Measurements from ENCODE around the gene MAML3.

MAML3 gene

DNA sequence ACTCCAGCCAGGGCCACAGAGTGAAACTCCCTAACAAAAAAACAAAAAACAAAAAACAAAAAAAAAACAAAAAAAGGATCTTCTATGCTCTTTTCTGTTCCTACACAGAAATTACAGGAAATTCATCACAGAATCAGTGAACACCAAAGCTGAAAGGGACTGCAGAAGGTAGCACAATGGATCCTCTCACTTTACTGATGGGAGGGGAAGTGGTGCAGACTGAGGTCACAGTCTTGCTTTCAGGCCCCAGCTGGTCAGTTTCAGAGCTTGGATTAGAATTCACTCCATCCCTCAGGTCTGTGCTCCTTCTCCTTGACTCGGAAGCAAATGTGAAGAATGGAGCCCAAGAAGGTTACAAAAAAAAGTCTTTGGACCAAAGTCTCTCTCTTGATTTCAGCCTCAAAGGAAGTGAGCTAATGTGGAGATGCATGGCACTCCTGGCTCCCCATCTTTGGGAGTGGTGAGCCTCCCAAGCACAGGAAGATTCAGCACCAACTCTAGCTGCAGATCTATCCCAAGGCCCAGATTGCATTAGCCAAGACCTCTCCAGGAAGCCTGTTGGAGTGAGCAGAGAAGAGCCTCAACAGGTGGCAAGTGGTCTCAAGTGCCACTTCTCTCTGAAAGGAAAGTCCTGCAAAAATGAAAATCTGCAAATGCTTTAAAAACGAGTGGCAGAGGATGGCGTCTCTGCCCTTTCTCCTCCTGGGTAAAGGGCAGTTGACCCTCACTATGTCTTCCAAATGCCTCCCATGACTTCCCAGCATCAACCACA lies 176.0 kb downstream of the MAML3 start:
- no peak for DNase-seq
- peaks cover 0 to 4% of the 10 kb centered on the region in 2 donors for H3K36me3 Mint-ChIP-seq
- H3K27me3 Mint-ChIP-seq = no peaks in the 10 kb centered on the region
- H3K27ac Mint-ChIP-seq = peak overlapping the region; percentile 72
- peaks cover 34 to 51% of the 10 kb centered on the region in 2 donors for H3K4me1 Mint-ChIP-seq
- peak overlapping the region in 1 of 2 donors; percentile 55 for H3K4me3 Mint-ChIP-seq
- peak in 1 of 2 donors; percentile 29 for ATAC-seq (replicated peaks)
- H3K9me3 Mint-ChIP-seq = no peaks in the 10 kb centered on the region

- DNase-seq (no peak), ATAC-seq (replicated peaks) (no peak)
- H3K9me3 Mint-ChIP-seq = no peaks in the 10 kb centered on the region
- peaks cover 0 to 4% of the 10 kb centered on the region in 2 donors for H3K36me3 Mint-ChIP-seq
- no peaks in the 10 kb centered on the region for H3K27me3 Mint-ChIP-seq
- H3K4me1 Mint-ChIP-seq = peaks cover 36 to 56% of the 10 kb centered on the region in 2 donors
- H3K27ac Mint-ChIP-seq = peak overlapping the region; percentile 65
- H3K4me3 Mint-ChIP-seq = peak overlapping the region in 1 of 2 donors; percentile 33
Measured at GRCh38 chr4:139975830-139976272, 178.1 kb downstream of the MAML3 start.

DNA sequence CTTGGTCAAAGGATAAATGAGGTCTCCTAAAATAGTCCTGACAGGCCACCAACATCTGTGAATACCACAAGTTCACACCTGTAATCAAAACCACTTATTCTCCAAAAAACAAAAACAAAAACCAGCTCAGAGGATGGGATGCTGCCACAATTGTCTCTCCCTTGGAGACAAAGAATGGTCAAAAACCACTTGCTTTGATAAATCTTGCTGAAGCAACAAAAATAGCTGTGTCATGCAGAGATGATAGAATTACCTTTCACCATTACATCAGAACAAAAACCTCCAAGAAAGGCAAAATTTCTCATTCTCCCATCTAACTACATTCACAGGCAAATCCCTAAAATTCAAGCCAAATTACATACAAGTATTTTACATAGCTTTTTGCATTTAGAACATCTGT lies 180.4 kb downstream of the MAML3 start:
- Mint-ChIP-seq H3K4me1 (peaks cover 24 to 38% of the 10 kb centered on the region in 2 donors), H3K36me3 (peaks cover 0 to 2% of the 10 kb centered on the region in 2 donors), H3K27ac (no peak overlapping the region), H3K9me3 (no peaks in the 10 kb centered on the region), H3K27me3 (no peaks in the 10 kb centered on the region), H3K4me3 (no peak overlapping the region)
- DNase-seq (no peak), ATAC-seq (replicated peaks) (no peak)

GRCh38 chr4:139973015-139973414 lies 181.0 kb downstream of the MAML3 start:
- Mint-ChIP-seq H3K4me3 (no peak overlapping the region), H3K9me3 (no peaks in the 10 kb centered on the region), H3K36me3 (no peaks in the 10 kb centered on the region), H3K27me3 (no peaks in the 10 kb centered on the region), H3K27ac (no peak overlapping the region), H3K4me1 (peaks cover 18 to 32% of the 10 kb centered on the region in 2 donors)
- DNase-seq (no peak), ATAC-seq (replicated peaks) (no peak)

- Mint-ChIP-seq H3K4me3 (no peak overlapping the region), H3K9me3 (no peaks in the 10 kb centered on the region), H3K27me3 (no peaks in the 10 kb centered on the region), H3K4me1 (peaks cover 17 to 28% of the 10 kb centered on the region in 2 donors), H3K36me3 (no peaks in the 10 kb centered on the region), H3K27ac (no peak overlapping the region)
- DNase-seq = no peak
- peak; percentile 70 to 71 for ATAC-seq (replicated peaks)
Measured at GRCh38 chr4:139972305-139972704, 181.7 kb downstream of the MAML3 start.

DNA sequence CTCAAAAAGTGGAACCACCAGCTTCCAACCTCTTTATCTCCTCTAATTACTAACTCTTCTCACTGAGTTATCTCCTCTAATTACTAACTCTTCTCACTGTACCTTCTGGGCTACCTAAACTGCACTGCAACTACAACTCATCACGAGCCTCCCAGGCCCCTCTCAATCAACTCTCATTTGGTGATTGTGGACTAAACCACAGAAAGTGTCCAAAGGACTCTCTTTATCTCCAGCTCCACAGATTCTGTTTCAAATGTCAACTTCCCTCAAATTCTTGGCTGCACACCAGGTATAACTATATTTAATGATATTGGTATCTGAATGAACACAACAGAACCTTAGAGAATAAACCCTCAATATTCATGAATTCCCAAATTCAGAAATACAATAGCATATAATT lies 182.9 kb downstream of the MAML3 start:
- peaks cover 15 to 18% of the 10 kb centered on the region in 2 donors for H3K4me1 Mint-ChIP-seq
- no peak overlapping the region for H3K27ac Mint-ChIP-seq
- no peaks in the 10 kb centered on the region for H3K36me3 Mint-ChIP-seq
- ATAC-seq (replicated peaks) (no peak), DNase-seq (no peak)
- no peaks in the 10 kb centered on the region for H3K9me3 Mint-ChIP-seq
- no peaks in the 10 kb centered on the region for H3K27me3 Mint-ChIP-seq
- H3K4me3 Mint-ChIP-seq = no peak overlapping the region

GRCh38 chr4:139969635-139970266 lies 184.2 kb downstream of the MAML3 start:
- Mint-ChIP-seq H3K4me1 (peaks cover 7 to 10% of the 10 kb centered on the region in 2 donors), H3K36me3 (no peaks in the 10 kb centered on the region), H3K27me3 (no peaks in the 10 kb centered on the region), H3K9me3 (no peaks in the 10 kb centered on the region), H3K4me3 (no peak overlapping the region), H3K27ac (no peak overlapping the region)
- DNase-seq = no peak
- no peak for ATAC-seq (replicated peaks)

GRCh38 chr4:139968831-139969230 lies 185.2 kb downstream of the MAML3 start:
- H3K36me3 Mint-ChIP-seq = no peaks in the 10 kb centered on the region
- peaks cover 9 to 10% of the 10 kb centered on the region in 2 donors for H3K4me1 Mint-ChIP-seq
- H3K27me3 Mint-ChIP-seq = no peaks in the 10 kb centered on the region
- no peaks in the 10 kb centered on the region for H3K9me3 Mint-ChIP-seq
- DNase-seq (no peak), ATAC-seq (replicated peaks) (no peak)
- no peak overlapping the region for H3K4me3 Mint-ChIP-seq
- H3K27ac Mint-ChIP-seq = no peak overlapping the region

GRCh38 chr4:139966383-139966782 lies 187.6 kb downstream of the MAML3 start:
- Mint-ChIP-seq H3K36me3 (no peaks in the 10 kb centered on the region), H3K4me3 (no peak overlapping the region), H3K4me1 (peaks cover 5 to 8% of the 10 kb centered on the region in 2 donors), H3K9me3 (no peaks in the 10 kb centered on the region), H3K27ac (no peak overlapping the region), H3K27me3 (no peaks in the 10 kb centered on the region)
- DNase-seq (no peak), ATAC-seq (replicated peaks) (no peak)

DNA sequence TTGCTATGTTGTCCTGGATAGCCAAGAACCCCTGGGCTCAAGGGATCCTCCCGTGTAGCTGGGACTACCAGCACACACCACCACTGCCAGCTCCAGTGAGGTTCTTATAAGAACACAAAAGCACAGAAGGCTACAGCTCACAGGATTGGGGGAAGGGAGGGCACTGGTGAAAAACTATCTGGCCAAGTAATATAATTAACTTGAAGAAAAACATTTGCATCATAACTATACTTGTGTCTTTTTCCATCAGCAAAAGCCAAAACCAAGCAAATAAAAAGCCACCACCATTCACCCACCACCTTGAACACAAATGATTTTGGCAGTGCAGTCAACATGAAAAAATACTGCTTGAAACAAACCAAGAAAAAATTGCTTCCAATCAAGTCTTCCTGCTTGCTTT lies 188.2 kb downstream of the MAML3 start:
- Mint-ChIP-seq H3K36me3 (no peaks in the 10 kb centered on the region), H3K9me3 (no peaks in the 10 kb centered on the region), H3K27me3 (no peaks in the 10 kb centered on the region), H3K4me1 (peaks cover 5 to 8% of the 10 kb centered on the region in 2 donors), H3K4me3 (no peak overlapping the region), H3K27ac (no peak overlapping the region)
- DNase-seq (no peak), ATAC-seq (replicated peaks) (no peak)

GRCh38 chr4:139963708-139964107 lies 190.3 kb downstream of the MAML3 start:
- H3K9me3 Mint-ChIP-seq = no peaks in the 10 kb centered on the region
- H3K27me3 Mint-ChIP-seq = peaks cover 0 to 13% of the 10 kb centered on the region in 2 donors
- no peak overlapping the region for H3K27ac Mint-ChIP-seq
- H3K4me3 Mint-ChIP-seq = no peak overlapping the region
- peaks cover 5 to 10% of the 10 kb centered on the region in 2 donors for H3K4me1 Mint-ChIP-seq
- ATAC-seq (replicated peaks) (peak; percentile 46 to 82), DNase-seq (no peak)
- H3K36me3 Mint-ChIP-seq = no peaks in the 10 kb centered on the region

- Mint-ChIP-seq H3K4me1 (peaks cover 10 to 18% of the 10 kb centered on the region in 2 donors), H3K27ac (no peak overlapping the region), H3K36me3 (no peaks in the 10 kb centered on the region), H3K4me3 (no peak overlapping the region), H3K9me3 (no peaks in the 10 kb centered on the region), H3K27me3 (peaks cover 0 to 18% of the 10 kb centered on the region in 2 donors)
- DNase-seq (no peak), ATAC-seq (replicated peaks) (no peak)
Measured at GRCh38 chr4:139962130-139962684, 191.8 kb downstream of the MAML3 start.

DNA sequence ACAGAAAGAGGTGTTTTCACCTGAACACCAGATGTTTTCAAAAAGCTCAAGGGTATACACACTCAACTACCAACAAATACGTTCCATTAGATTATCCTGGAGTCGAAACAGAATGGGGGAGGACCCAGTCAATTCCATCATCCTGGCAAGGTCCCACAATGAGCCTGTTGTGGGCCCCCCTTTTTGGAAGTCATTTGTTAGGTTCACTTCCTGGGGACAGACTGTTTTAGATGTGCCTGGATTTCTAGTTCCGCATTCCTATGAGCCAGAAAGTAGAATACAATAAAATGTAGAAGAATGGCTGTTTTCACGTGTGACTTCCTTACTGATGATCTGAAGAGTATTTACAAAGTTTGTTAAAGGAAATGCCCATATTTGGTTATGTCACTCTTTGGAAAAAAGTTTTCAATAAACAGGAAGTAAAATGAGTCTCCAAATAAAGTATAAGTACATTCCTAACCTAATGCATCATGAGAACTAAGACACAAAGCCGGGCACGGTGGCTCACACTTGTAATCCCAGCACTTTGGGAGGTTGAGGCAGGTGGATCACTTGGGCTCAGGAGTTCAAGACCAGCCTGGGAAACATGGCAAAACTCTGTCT lies 192.5 kb downstream of the MAML3 start:
- Mint-ChIP-seq H3K36me3 (no peaks in the 10 kb centered on the region), H3K4me1 (peaks cover 16 to 24% of the 10 kb centered on the region in 2 donors), H3K27me3 (peaks cover 0 to 24% of the 10 kb centered on the region in 2 donors), H3K4me3 (no peak overlapping the region), H3K27ac (no peak overlapping the region), H3K9me3 (no peaks in the 10 kb centered on the region)
- no peak for DNase-seq
- no peak for ATAC-seq (replicated peaks)

DNA sequence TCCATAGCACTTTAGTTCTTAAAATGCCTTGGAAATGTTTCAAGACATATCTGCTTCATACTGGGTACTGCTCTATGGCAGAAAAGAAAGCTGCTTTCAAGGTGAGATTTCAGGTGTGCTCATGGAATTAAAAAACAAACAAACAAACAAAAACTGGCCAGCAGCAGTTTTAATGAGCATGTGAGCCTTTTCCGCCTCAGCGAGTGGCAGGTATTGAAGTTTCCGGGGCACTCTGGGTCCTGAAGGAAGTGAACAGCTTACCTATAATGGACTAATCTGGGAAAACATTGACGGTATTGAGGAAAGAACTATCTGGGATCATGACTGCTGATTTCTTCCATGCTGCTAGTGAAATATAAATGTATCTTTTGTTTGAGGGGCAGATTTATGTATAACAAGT lies 194.6 kb downstream of the MAML3 start:
- H3K4me3 Mint-ChIP-seq = no peak overlapping the region
- no peak overlapping the region for H3K27ac Mint-ChIP-seq
- peaks cover 17 to 19% of the 10 kb centered on the region in 2 donors for H3K4me1 Mint-ChIP-seq
- no peaks in the 10 kb centered on the region for H3K36me3 Mint-ChIP-seq
- peaks cover 0 to 28% of the 10 kb centered on the region in 2 donors for H3K27me3 Mint-ChIP-seq
- no peak for DNase-seq
- ATAC-seq (replicated peaks) = no peak
- H3K9me3 Mint-ChIP-seq = no peaks in the 10 kb centered on the region

Measured in stimulated activated naive B cell treated with anti-CD40 and anti-IgM and Interleukin-4, amounts not matched to agents 10 μg/mL and 1 μg/mL and 100 μg/mL, for 72 hours (primary cell).